Activated naive CD8-positive, alpha-beta T cell treated with anti-CD3 and anti-CD28 coated beads, Interleukin-2, amount 50 U/mL, for 24 hours (primary cell): ENCODE measurements around the gene APH1B.

Experiments
- ATAC-seq: fragments of 150-1000 bp; cut with Tn5 transposase; one replicate; pipeline ENCODE4 v1.10.0; 2021
- DNase-seq: peaks from one replicate; pipeline ENCODE4 v3.0.0; 2021
- H3K27ac Mint-ChIP-seq: one replicate; pipeline ENCODE4 v1.8.0; 2021; ENCODE audit warnings: mild to moderate bottlenecking, mixed read lengths
- H3K27me3 Mint-ChIP-seq: one replicate; pipeline ENCODE4 v1.8.0; 2021; ENCODE audit warnings: mixed read lengths
- H3K36me3 Mint-ChIP-seq: one replicate; pipeline ENCODE4 v1.8.0; 2021; ENCODE audit warnings: low read depth, mixed read lengths
- H3K4me1 Mint-ChIP-seq: one replicate; pipeline ENCODE4 v1.8.0; 2021; ENCODE audit warnings: mixed read lengths
- H3K4me3 Mint-ChIP-seq: one replicate; pipeline ENCODE4 v1.8.0; 2021; ENCODE audit warnings: mild to moderate bottlenecking, moderate library complexity, mixed read lengths
- H3K9me3 Mint-ChIP-seq: one replicate; pipeline ENCODE4 v1.8.0; 2021; ENCODE audit warnings: mixed read lengths

The APH1B gene

DNA sequence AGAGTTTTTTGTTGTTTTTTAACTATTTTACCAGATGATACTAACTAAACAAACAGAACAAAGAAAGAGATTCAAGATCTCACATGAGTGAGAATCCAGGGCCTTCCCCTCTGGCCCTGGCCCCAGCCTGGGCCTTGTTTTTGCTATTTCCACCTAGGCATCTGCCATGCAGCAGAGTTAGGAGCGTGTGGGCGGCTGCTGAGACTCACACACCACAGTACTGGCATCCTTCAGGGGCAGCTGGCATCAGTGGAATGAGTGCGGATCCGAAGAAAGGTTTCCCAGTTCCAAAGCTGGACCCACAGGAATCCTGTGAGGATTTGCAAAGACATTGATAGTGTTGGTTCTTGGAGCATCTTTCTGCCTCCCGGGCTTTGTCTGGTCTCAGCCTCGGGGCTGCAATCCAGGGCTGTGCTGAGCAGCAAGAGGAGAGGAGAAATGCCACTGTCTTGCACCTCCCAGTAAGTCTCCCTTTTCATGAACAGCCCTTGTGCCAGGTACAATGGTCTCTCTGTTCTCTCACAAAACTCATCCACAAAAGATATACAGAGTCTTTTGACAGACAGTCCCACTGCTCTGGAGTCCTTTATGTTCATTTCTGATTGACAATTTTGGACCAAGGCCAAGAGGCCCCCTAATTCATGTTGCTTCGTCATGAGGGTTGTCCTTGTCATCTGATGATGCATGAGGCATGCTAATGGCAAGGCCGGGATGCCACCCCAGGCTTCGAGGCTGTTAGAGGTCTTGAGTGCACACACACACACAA lies 46.6 kb downstream of the APH1B start:
- DNase-seq, result no peak
- Mint-ChIP-seq H3K4me3 (no peak overlapping the region), H3K4me1 (no peaks in the 10 kb centered on the region), H3K9me3 (no peaks in the 10 kb centered on the region), H3K27ac (no peak overlapping the region), H3K36me3 (no peaks in the 10 kb centered on the region), H3K27me3 (no peaks in the 10 kb centered on the region)
- no peak for ATAC-seq

DNA sequence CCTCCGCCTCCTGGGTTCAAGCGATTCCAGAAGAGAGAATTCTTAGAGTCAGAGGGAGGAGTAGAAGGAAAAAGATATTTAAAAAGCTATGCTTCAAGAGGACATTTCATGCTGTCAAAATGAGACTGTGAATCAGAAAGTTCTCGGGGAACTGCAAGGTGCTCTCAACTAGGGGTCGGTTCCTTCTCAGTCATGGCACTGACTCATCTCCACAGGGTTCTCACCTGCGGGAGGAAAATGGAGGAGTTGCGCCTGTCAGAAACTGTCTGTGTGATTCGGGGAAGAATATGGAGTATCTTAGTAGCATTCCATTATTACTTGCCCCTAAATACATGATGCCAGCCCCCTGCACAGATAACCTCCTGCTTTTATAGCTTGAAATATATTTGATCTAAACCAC lies 47.4 kb downstream of the APH1B start:
- DNase-seq (no peak), ATAC-seq (no peak)
- Mint-ChIP-seq H3K4me3 (no peak overlapping the region), H3K4me1 (no peaks in the 10 kb centered on the region), H3K27ac (no peak overlapping the region), H3K27me3 (no peaks in the 10 kb centered on the region), H3K36me3 (no peaks in the 10 kb centered on the region), H3K9me3 (no peaks in the 10 kb centered on the region)

DNA sequence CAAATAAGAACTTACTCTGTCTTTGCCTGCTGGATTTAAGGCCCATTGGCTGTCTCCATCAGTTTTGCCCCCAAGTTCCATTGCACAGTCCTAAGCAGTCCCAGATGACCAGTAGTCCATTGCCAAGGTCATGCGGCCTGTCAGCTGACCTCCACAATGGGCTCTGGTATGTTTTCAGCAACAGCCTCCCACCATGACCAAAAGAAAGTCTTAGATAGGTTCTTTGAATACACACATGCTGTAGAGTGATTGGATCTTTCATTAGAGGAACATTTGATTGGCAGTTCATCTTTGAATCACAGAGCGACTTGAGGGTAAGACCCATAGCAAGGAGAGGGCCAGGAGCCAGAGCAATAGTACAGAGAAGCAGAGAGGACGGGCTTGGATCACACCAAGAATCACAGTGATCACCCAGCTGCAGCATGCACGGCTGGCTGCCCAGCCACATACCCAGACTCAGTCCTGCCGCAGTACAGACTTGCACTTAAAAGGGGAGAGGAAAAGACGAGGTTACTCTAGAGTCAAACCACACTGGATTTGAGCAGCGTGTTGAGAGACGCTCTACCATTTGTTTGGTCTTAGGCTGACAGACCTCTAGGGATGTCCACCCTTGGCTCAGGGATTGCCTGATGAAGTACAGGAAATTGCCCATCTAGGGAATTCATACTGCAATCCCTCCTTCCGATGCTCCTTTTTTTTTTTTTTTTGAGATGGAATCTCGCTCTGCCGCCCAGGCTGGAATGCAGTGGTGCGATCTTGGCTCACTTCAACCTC lies 50.4 kb downstream of the APH1B start:
- H3K4me1 Mint-ChIP-seq, result no peaks in the 10 kb centered on the region
- DNase-seq (no peak), ATAC-seq (no peak)
- H3K36me3 Mint-ChIP-seq, result no peaks in the 10 kb centered on the region
- H3K27me3 Mint-ChIP-seq, result no peaks in the 10 kb centered on the region
- H3K9me3 Mint-ChIP-seq, result no peaks in the 10 kb centered on the region
- H3K4me3 Mint-ChIP-seq, result no peak overlapping the region
- H3K27ac Mint-ChIP-seq, result no peak overlapping the region

DNA sequence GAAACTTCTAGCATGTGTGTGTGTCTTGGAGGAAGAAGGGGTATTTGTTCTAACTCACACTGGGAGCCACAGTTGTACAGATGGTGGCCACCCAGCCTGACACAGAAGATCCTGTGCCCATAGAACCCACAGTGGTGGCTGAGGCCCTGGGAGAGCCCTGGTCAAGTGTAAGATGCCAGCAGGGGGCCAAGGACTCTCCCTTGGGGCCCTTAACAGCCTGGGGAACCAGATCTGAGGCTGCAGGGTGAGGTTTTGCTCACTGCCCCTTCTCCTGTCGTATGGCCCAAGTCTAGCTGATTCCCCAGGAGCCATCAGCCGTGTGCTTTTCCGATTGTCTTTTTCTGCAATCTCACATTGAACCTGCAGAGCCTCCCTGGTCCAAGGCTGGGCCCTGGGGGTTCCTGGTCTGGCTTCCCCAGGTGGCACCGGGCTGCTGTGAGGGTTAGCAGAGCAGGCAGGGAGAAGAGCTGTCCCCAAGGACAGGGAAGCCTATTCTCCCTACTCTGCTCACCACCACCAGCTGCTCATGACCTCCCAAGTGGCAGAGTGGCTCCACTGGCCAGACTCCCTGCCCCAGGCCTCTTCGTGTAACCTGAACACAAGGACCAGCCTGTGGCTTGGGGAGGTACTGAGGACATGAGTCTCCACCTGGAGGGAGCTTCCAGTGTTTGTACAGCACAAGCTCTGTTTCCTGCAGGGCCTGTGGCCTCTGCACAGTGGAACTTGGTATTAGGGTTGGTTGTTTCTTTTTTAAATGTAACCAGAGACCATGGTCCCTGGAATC lies 52.4 kb downstream of the APH1B start:
- ATAC-seq (no peak), DNase-seq (no peak)
- no peak overlapping the region for H3K4me3 Mint-ChIP-seq
- no peaks in the 10 kb centered on the region for H3K27me3 Mint-ChIP-seq
- H3K4me1 Mint-ChIP-seq, result no peaks in the 10 kb centered on the region
- no peaks in the 10 kb centered on the region for H3K36me3 Mint-ChIP-seq
- H3K9me3 Mint-ChIP-seq, result no peaks in the 10 kb centered on the region
- no peak overlapping the region for H3K27ac Mint-ChIP-seq

DNA sequence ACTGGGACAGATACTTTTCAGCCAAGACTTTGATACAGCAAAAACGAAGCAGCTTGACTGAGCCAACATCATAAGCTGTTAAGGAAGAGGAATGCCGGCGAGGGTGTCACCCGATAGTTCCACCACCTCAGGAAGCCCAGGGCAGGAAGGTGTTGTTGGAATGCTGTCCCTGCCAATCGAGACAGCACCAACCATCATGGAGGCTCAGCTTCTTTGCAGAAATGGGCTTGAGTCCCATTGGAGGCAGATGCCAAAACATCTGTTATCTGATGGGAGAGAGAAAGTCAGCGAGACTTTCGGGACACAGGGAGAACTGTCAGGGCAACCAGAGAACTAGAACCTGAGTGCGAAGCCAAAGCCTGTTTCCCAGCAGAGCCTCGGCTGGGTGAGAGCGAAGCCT lies 53.5 kb downstream of the APH1B start:
- Mint-ChIP-seq H3K36me3 (no peaks in the 10 kb centered on the region), H3K27me3 (no peaks in the 10 kb centered on the region), H3K27ac (no peak overlapping the region), H3K9me3 (no peaks in the 10 kb centered on the region), H3K4me3 (no peak overlapping the region), H3K4me1 (no peaks in the 10 kb centered on the region)
- no peak for ATAC-seq
- DNase-seq, result no peak

DNA sequence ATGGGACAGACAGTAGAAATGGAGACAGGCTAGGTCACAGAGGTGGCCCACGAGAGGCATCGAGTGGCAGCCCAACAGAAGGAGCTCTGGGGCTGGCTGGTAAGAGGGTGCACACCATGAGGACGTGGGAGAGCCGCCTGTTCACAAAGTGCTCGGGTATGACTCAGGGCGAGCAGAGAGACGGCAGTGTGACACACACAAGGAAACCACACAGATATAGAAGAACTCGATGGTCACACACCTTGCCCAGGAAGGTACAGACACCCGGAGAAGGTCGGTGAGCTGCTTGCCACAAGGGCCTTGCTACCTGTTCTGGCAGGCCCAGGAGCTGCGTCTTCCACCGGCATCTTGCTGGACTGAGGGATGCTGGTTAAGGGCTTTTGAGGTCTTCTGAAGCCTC lies 54.1 kb downstream of the APH1B start:
- H3K4me3 Mint-ChIP-seq, result no peak overlapping the region
- H3K36me3 Mint-ChIP-seq, result no peaks in the 10 kb centered on the region
- H3K27me3 Mint-ChIP-seq, result no peaks in the 10 kb centered on the region
- no peaks in the 10 kb centered on the region for H3K9me3 Mint-ChIP-seq
- H3K27ac Mint-ChIP-seq, result no peak overlapping the region
- DNase-seq, result no peak
- ATAC-seq, result peak; percentile 66
- H3K4me1 Mint-ChIP-seq, result no peaks in the 10 kb centered on the region

DNA sequence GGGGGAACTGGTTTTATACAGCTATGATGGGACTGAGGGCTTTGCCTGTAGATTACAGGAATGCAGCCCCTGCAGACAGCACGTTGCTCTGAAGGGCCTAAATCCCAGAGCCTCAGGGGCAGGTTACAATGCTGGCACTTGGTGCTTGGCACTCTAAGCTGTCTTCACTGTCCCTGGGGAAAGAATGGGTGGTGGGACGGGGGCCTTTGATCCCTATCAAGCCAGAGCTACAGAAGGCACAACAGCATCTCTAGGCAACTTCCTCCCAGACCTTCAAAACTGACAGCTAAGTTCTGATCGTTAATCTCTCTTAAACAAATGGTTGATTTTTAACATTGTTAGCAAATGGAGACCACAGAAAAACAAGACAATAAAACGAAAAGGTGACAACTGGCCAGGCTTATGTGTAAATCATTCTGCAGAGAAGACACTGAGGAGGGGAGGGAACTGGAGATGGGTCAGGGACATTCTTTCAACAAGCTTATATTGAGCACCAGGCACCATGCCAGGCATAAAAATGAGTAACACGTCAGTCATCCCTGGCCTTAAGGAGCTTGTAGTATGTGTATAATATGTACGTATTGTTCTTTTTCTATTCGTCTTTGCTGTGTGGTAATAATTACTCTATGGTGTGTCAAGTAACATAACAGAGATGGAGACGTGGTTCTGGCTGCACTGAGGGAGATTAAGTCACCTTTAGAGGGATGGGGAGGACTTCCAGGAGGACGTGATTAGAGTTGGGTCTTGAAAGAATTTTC lies 55.1 kb downstream of the APH1B start:
- no peaks in the 10 kb centered on the region for H3K4me1 Mint-ChIP-seq
- H3K9me3 Mint-ChIP-seq, result no peaks in the 10 kb centered on the region
- H3K36me3 Mint-ChIP-seq, result no peaks in the 10 kb centered on the region
- no peak overlapping the region for H3K4me3 Mint-ChIP-seq
- H3K27ac Mint-ChIP-seq, result no peak overlapping the region
- no peak for DNase-seq
- no peak for ATAC-seq
- H3K27me3 Mint-ChIP-seq, result no peaks in the 10 kb centered on the region

DNA sequence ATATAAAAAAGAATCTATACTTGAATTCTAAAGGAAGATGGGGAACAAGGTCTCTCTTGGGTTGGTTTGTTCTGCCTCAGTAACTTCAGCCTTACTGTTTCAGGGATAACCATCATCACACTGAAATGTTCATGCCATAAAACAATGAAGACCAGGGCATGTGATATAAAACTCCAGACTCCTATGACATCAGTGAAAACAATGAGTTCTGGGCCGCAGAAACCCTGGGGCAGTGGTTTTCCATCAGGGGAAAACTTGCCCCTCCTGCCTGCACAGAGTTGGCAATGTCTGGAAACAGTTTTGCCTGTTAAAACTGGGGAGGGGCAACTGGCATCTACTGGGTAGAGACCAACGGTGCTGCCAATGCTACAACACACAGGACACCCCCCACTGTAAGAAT lies 57.4 kb downstream of the APH1B start:
- Mint-ChIP-seq H3K27ac (no peak overlapping the region), H3K9me3 (no peaks in the 10 kb centered on the region), H3K36me3 (no peaks in the 10 kb centered on the region), H3K4me1 (no peaks in the 10 kb centered on the region), H3K27me3 (no peaks in the 10 kb centered on the region), H3K4me3 (no peak overlapping the region)
- DNase-seq (no peak), ATAC-seq (no peak)

DNA sequence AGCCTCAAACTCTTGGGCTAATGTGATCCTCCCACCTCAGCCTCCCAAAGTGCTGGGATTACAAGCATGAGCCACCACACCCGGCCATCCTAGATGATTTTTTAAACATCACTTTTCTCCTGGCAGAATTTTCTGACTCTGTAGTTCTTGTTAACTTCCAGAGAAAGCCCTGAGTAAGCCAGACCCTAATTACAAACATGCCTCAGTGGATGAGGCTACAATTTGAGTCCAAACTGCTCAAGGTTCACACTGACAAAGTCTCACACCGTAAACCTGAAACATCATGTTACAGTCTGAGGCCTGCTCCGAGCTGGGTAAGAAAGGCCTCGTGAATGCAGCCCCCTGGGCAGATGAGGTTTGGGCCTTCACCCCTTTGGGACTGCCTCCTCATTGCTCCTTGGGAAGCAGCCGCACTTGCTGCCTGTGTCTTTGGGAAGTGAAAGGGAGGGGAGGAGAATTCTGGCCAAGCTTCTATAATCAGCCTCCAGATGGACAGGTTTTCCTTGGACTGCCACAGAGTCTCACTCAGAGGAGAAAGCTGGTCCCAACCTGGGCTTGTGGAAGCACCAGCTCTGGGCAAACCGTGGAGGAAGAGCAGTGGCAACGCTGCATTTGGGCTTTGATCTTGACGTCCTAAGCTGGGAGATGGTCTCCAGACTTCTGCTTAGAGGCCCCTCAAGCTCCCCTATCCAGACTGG lies 58.3 kb downstream of the APH1B start:
- H3K27ac Mint-ChIP-seq, result no peak overlapping the region
- no peaks in the 10 kb centered on the region for H3K36me3 Mint-ChIP-seq
- no peaks in the 10 kb centered on the region for H3K27me3 Mint-ChIP-seq
- no peaks in the 10 kb centered on the region for H3K4me1 Mint-ChIP-seq
- no peak overlapping the region for H3K4me3 Mint-ChIP-seq
- ATAC-seq, result no peak
- DNase-seq, result no peak
- no peaks in the 10 kb centered on the region for H3K9me3 Mint-ChIP-seq

DNA sequence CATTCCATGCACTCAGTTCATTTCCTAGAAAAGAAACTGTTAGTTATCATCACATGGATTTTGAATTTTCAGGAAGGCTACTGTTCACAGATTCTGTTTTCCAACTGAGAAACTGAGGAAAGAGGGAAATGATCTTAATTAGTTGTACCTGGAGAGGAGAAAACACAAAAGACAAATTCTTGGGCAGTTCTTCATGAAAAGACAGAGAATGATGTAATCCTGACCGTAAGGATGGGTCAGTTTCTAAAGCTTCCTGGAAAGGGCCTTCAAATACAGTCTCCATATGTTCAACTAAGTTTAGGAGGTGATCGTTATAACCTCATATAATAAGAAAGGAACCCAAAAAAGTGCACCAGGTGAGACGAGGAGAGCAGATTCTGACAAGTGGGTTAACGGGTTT lies 59.6 kb downstream of the APH1B start:
- no peaks in the 10 kb centered on the region for H3K4me1 Mint-ChIP-seq
- H3K4me3 Mint-ChIP-seq, result no peak overlapping the region
- no peak for ATAC-seq
- H3K36me3 Mint-ChIP-seq, result no peaks in the 10 kb centered on the region
- no peaks in the 10 kb centered on the region for H3K27me3 Mint-ChIP-seq
- H3K9me3 Mint-ChIP-seq, result no peaks in the 10 kb centered on the region
- no peak for DNase-seq
- no peak overlapping the region for H3K27ac Mint-ChIP-seq

DNA sequence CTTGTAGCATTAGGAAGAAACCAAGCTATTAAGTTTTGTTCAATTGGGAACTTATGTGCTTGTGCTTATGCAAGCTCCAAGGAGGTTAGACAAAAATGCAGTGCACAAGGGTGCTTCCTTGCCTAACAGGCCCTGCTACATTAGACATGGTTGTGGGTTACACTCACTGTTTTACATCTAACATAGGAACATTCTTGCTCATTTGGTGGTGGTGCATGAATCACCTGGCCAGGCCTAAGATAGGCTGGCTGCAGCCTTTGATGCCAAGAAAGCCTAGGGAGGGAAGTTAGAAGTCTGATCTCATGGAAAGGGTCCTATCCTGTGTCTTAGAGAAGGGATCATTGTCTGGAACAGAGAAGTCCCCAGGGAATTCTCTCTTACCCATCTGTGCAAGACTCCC lies 60.8 kb downstream of the APH1B start:
- DNase-seq (no peak), ATAC-seq (peak; percentile 51)
- Mint-ChIP-seq H3K36me3 (no peaks in the 10 kb centered on the region), H3K4me1 (peaks cover 3% of the 10 kb centered on the region), H3K27me3 (no peaks in the 10 kb centered on the region), H3K9me3 (no peaks in the 10 kb centered on the region), H3K27ac (no peak overlapping the region), H3K4me3 (no peak overlapping the region)

DNA sequence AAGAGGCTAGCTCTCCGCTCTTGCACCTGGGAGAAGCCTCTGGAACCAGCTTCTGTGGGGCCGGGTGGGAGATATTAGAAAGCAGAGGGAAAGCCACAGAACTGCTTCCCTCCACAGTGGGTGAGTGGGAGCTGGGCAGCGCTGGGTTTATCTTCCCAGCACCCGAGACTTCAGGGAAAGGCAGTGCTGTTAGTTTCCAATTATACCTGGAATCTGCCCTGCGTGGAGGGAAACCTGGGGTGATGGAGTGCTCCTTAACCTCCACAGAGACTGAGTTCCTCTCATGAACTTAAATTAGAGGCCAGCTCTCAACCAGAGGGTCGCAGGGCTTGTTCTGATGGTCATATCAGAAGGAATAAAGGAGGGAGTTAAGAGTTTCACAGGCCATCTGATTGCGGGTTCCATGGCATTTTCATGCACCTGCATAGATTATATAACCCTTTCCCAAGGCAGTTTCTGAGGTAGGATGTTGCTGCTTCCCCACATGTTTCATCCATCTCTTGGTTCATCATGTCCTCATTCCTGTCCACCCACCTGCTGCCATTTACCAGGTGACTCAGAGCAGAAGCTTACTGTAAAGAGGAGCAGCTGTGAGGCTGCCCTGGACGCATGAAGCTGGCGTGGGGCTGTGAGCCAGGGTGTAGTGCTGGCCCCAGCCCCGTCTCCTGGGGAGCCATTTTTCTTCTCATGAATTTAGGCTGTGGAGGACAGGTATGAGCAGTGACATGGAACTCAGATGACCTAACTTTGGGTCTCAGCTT lies 61.8 kb downstream of the APH1B start:
- no peak overlapping the region for H3K4me3 Mint-ChIP-seq
- no peak overlapping the region for H3K27ac Mint-ChIP-seq
- H3K36me3 Mint-ChIP-seq, result no peaks in the 10 kb centered on the region
- H3K4me1 Mint-ChIP-seq, result peaks cover 8% of the 10 kb centered on the region
- H3K9me3 Mint-ChIP-seq, result no peaks in the 10 kb centered on the region
- DNase-seq, result no peak
- ATAC-seq, result peak; percentile 29
- H3K27me3 Mint-ChIP-seq, result no peaks in the 10 kb centered on the region

DNA sequence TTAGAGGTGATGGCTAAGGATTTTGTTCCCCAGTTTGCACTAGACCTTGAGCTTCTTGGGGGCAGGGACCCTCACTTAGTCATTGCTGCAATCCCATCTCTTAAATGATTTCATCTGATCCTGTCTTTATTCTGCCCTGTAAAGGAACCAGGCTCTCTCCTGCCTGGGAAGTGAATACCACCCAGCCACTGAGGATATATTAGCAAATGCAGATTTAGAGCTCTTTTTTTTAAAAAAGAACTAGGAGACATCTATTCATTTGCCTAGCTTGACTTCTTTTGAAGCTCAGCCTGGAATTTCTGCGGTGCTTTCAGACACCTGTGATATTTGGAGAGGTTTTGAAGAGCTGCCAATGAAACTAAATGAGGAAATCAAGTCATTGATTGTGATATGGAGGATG lies 62.4 kb downstream of the APH1B start:
- H3K27me3 Mint-ChIP-seq, result no peaks in the 10 kb centered on the region

More for the DNA sequence above, 62.4 kb downstream of the APH1B start:
- DNase-seq (no peak), ATAC-seq (no peak)
- Mint-ChIP-seq H3K9me3 (no peaks in the 10 kb centered on the region), H3K4me3 (no peak overlapping the region), H3K4me1 (peaks cover 8% of the 10 kb centered on the region), H3K36me3 (no peaks in the 10 kb centered on the region), H3K27ac (no peak overlapping the region)
